ENCODE results near the gene PCSK6.

- no peak for TF ChIP-seq CTCF (IDR thresholded peaks at IDR 0.05; ENCODE audit: borderline replicate concordance, extremely low read depth, low read length, poor library complexity, severe bottlenecking)
- no peak for TF ChIP-seq EZH2 (IDR thresholded peaks at IDR 0.05; ENCODE audit: borderline replicate concordance, low read depth, low read length, severe bottlenecking)
These were observed 53.0 kb downstream of the PCSK6 start for GRCh38 chr15:101436526-101436925.
